CD4-positive, alpha-beta T cell treated with Interleukin-17A for 4 hours (primary cell): ENCODE measurements around the gene ZNF518A.
"Not testable (repeated sequence)": the region's sequence is repeated elsewhere in the genome, so short reads cannot be mapped to it uniquely, and the experiment has no call there.

ENCODE experiments used
- DNase-seq: peaks from one replicate; pipeline ENCODE4 v3.0.0-alpha.2; 2020; ENCODE audit warnings: mixed read lengths

Gene ZNF518A

GRCh38 chr10:96133135-96133534, 3.0 kb downstream of the ZNF518A start:
- no peak for DNase-seq

GRCh38 chr10:96136810-96137209, 6.7 kb downstream of the ZNF518A start:
- DNase-seq = no peak

GRCh38 chr10:96137567-96137966, 7.5 kb downstream of the ZNF518A start:
- no peak for DNase-seq

GRCh38 chr10:96138102-96138501, 8.0 kb downstream of the ZNF518A start:
- no peak for DNase-seq

GRCh38 chr10:96152437-96152836, 22.3 kb downstream of the ZNF518A start:
- no peak for DNase-seq

- no peak for DNase-seq
Measured at GRCh38 chr10:96153070-96153469, 23.0 kb downstream of the ZNF518A start.

GRCh38 chr10:96165726-96166125, 35.6 kb downstream of the ZNF518A start:
- no peak for DNase-seq

- no peak for DNase-seq
Measured at GRCh38 chr10:96168546-96168945, 38.4 kb downstream of the ZNF518A start.

- DNase-seq = no peak
Measured at GRCh38 chr10:96170230-96170629, 40.1 kb downstream of the ZNF518A start.

GRCh38 chr10:96172666-96173065, 42.6 kb downstream of the ZNF518A start:
- no peak for DNase-seq

GRCh38 chr10:96176985-96177384, 46.9 kb downstream of the ZNF518A start:
- no peak for DNase-seq

- no peak for DNase-seq
Measured at GRCh38 chr10:96188421-96188820, 58.3 kb downstream of the ZNF518A start.

- no peak for DNase-seq
Measured at GRCh38 chr10:96188916-96189315, 58.8 kb downstream of the ZNF518A start.

- DNase-seq = not testable (repeated sequence)
Measured at GRCh38 chr10:96189505-96189904, 59.4 kb downstream of the ZNF518A start.

GRCh38 chr10:96201525-96201924, 71.4 kb downstream of the ZNF518A start:
- no peak for DNase-seq

GRCh38 chr10:96205580-96205979, 75.5 kb downstream of the ZNF518A start:
- DNase-seq = no peak

- DNase-seq = no peak
Measured at GRCh38 chr10:96208271-96208670, 78.2 kb downstream of the ZNF518A start.

- DNase-seq = no peak
Measured at GRCh38 chr10:96208946-96209345, 78.8 kb downstream of the ZNF518A start.

- DNase-seq = no peak
Measured at GRCh38 chr10:96211764-96212163, 81.7 kb downstream of the ZNF518A start.

GRCh38 chr10:96212911-96213310, 82.8 kb downstream of the ZNF518A start:
- DNase-seq = no peak
